Kasumi-1 (cell line): ENCODE measurements around the gene ARHGEF7.
"Not testable (repeated sequence)": the region's sequence is repeated elsewhere in the genome, so short reads cannot be mapped to it uniquely, and the experiment has no call there.

Source experiments
- DNase-seq, 2 experiments: peaks; one replicate each; lab custom pipeline; 2025; lab: John Stamatoyannopoulos, UW

The ARHGEF7 gene

GRCh38 chr13:111198732-111199378, 83.7 kb downstream of the ARHGEF7 start:
- not testable (repeated sequence) for DNase-seq

- peak; percentile 49 to 66 for DNase-seq
These were observed 86.3 kb downstream of the ARHGEF7 start for GRCh38 chr13:111201304-111201940.

- DNase-seq = no peak
These were observed 87.1 kb downstream of the ARHGEF7 start for GRCh38 chr13:111202156-111202621.

GRCh38 chr13:111202745-111203144, 87.6 kb downstream of the ARHGEF7 start:
- DNase-seq = no peak

GRCh38 chr13:111203736-111204389, 88.8 kb downstream of the ARHGEF7 start:
- no peak for DNase-seq

GRCh38 chr13:111204438-111205177, 89.5 kb downstream of the ARHGEF7 start:
- no peak for DNase-seq

GRCh38 chr13:111206148-111206547, 91.0 kb downstream of the ARHGEF7 start:
- no peak for DNase-seq

GRCh38 chr13:111209613-111210012, 94.5 kb downstream of the ARHGEF7 start:
- no peak for DNase-seq

- DNase-seq = no peak
These were observed 95.0 kb downstream of the ARHGEF7 start for GRCh38 chr13:111210091-111210490.

- no peak for DNase-seq
These were observed 95.7 kb downstream of the ARHGEF7 start for GRCh38 chr13:111210544-111211469.

- no peak for DNase-seq
These were observed 96.8 kb downstream of the ARHGEF7 start for GRCh38 chr13:111211789-111212516.

GRCh38 chr13:111212517-111212873, 97.4 kb downstream of the ARHGEF7 start:
- no peak for DNase-seq

- peak; percentile 72 to 79 for DNase-seq
These were observed 99.0 kb downstream of the ARHGEF7 start for GRCh38 chr13:111213964-111214726.

GRCh38 chr13:111215081-111216047, 100.3 kb downstream of the ARHGEF7 start:
- DNase-seq = no peak

- peak in 1 of 2 experiments; percentile 5 for DNase-seq
These were observed 101.3 kb downstream of the ARHGEF7 start for GRCh38 chr13:111216166-111216960.

- DNase-seq = no peak
These were observed 102.5 kb downstream of the ARHGEF7 start for GRCh38 chr13:111217641-111218040.

- DNase-seq = no peak
These were observed 104.2 kb downstream of the ARHGEF7 start for GRCh38 chr13:111219280-111219679.

GRCh38 chr13:111219950-111220349, 104.8 kb downstream of the ARHGEF7 start:
- DNase-seq = no peak
